Measurements from ENCODE around the gene ALDH1B1.

ALDH1B1 gene

GRCh38 chr9:38421498-38422211 lies 29.2 kb downstream of the ALDH1B1 start:
- TF ChIP-seq TAF1 (IDR thresholded peaks at IDR 0.05; ENCODE audit: borderline replicate concordance, insufficient read depth, low read length) (no peak), REST (IDR thresholded peaks at IDR 0.05; ENCODE audit: insufficient read depth in 1 of 2, low read depth in 2 of 2, low read length in 2 of 2) (no peak), SIN3A (IDR thresholded peaks at IDR 0.05; ENCODE audit: borderline replicate concordance, insufficient read depth, low read length) (no peak), FOXP2 (optimal IDR thresholded peaks at IDR 0.05; ENCODE audit: borderline replicate concordance, extremely low read depth, extremely low read length, insufficient read depth) (no peak), POLR2AphosphoS5 (IDR thresholded peaks at IDR 0.05; ENCODE audit: low read depth, low read length) (no peak)

- TF ChIP-seq REST (IDR thresholded peaks at IDR 0.05; ENCODE audit: insufficient read depth in 1 of 2, low read depth in 2 of 2, low read length in 2 of 2): no peak
- TF ChIP-seq SIN3A (IDR thresholded peaks at IDR 0.05; ENCODE audit: borderline replicate concordance, insufficient read depth, low read length): no peak
- TF ChIP-seq TAF1 (IDR thresholded peaks at IDR 0.05; ENCODE audit: borderline replicate concordance, insufficient read depth, low read length): no peak
- TF ChIP-seq POLR2AphosphoS5 (IDR thresholded peaks at IDR 0.05; ENCODE audit: low read depth, low read length): no peak
- TF ChIP-seq FOXP2 (optimal IDR thresholded peaks at IDR 0.05; ENCODE audit: borderline replicate concordance, extremely low read depth, extremely low read length, insufficient read depth): no peak
These were observed 30.2 kb downstream of the ALDH1B1 start for GRCh38 chr9:38422555-38423260.

GRCh38 chr9:38423273-38423972 lies 30.9 kb downstream of the ALDH1B1 start:
- TF ChIP-seq TAF1 (IDR thresholded peaks at IDR 0.05; ENCODE audit: borderline replicate concordance, insufficient read depth, low read length): no peak
- TF ChIP-seq REST (IDR thresholded peaks at IDR 0.05; ENCODE audit: insufficient read depth in 1 of 2, low read depth in 2 of 2, low read length in 2 of 2): no peak
- TF ChIP-seq FOXP2 (optimal IDR thresholded peaks at IDR 0.05; ENCODE audit: borderline replicate concordance, extremely low read depth, extremely low read length, insufficient read depth): no peak
- no peak for TF ChIP-seq POLR2AphosphoS5 (IDR thresholded peaks at IDR 0.05; ENCODE audit: low read depth, low read length)
- no peak for TF ChIP-seq SIN3A (IDR thresholded peaks at IDR 0.05; ENCODE audit: borderline replicate concordance, insufficient read depth, low read length)

GRCh38 chr9:38423973-38424843 lies 31.7 kb downstream of the ALDH1B1 start, which contains the start of gene IGFBPL1:
Gene IGFBPL1, minus strand, starts transcription at chr9:38424454. Its CDS starts 30 bp downstream, at chr9:38424424.
- no peak for TF ChIP-seq FOXP2 (optimal IDR thresholded peaks at IDR 0.05; ENCODE audit: borderline replicate concordance, extremely low read depth, extremely low read length, insufficient read depth)
- TF ChIP-seq TAF1 (IDR thresholded peaks at IDR 0.05; ENCODE audit: borderline replicate concordance, insufficient read depth, low read length): no peak
- no peak for TF ChIP-seq SIN3A (IDR thresholded peaks at IDR 0.05; ENCODE audit: borderline replicate concordance, insufficient read depth, low read length)
- TF ChIP-seq POLR2AphosphoS5 (IDR thresholded peaks at IDR 0.05; ENCODE audit: low read depth, low read length): no peak
- no peak for TF ChIP-seq REST (IDR thresholded peaks at IDR 0.05; ENCODE audit: insufficient read depth in 1 of 2, low read depth in 2 of 2, low read length in 2 of 2)

Measured in PFSK-1 (cell line).